SK-N-SH (cell line): ENCODE data around the gene STIM1. TPM values are rescaled to one million over a fixed set of nuclear protein-coding genes. Genes with fewer than 3 reads are reported as not detected.

ENCODE experiments used
- CTCF ChIA-PET: fragments of 300-600, 350-600 bp; formaldehyde crosslinking; extraction: SDS; loops from one replicate; lab custom pipeline; 2021; lab: Yijun Ruan, JAX
- POLR2A ChIA-PET: fragments of 350-600 bp; sonication (Branson Sonifier 250); formaldehyde crosslinking; extraction: SDS; loops from one replicate; lab custom pipeline; 2020; ENCODE audit warnings: antibody characterized with exemption, inconsistent platforms; lab: Yijun Ruan, JAX
- DNase-seq: peaks from one replicate; pipeline ENCODE4 v3.0.0; 2012
- H2AFZ ChIP-seq: fragments of 200-600 bp; sonication (generic); 2 replicates; pipeline ENCODE4 v1.8.1; 2016; ENCODE audit warnings: antibody characterized with exemption, mild to moderate bottlenecking, low read depth
- H3F3A ChIP-seq: fragments of 200-600 bp; sonication (generic); replicated peaks from 2 replicates; pipeline ENCODE3; 2016; ENCODE audit warnings: antibody characterized with exemption, mild to moderate bottlenecking; ENCODE audit not compliant: insufficient read depth
- H3K27ac ChIP-seq, 2 experiments: fragments of 200-500 bp in 1 of 2; fragments of 200-600 bp in 1 of 2; sonication (Bioruptor generic) in 1 of 2; sonication (generic), shearing (Covaris generic) in 1 of 2; 2 replicates each; pipeline versions ENCODE4 v1.5.1 to v1.6.1; 2014 to 2016; ENCODE audit warnings: low read depth in 2 of 2, inconsistent platforms in 1 of 2, low read length in 1 of 2, mild to moderate bottlenecking in 1 of 2, mixed read lengths in 1 of 2
- H3K27me3 ChIP-seq: fragments of 200-600 bp; sonication (generic), shearing (Covaris generic); 2 replicates; pipeline ENCODE4 v1.6.1; 2016; ENCODE audit warnings: mixed run types; ENCODE audit not compliant: insufficient read depth
- H3K36me3 ChIP-seq, 2 experiments: fragments of 200-500 bp in 1 of 2; fragments of 200-600 bp in 1 of 2; sonication (Bioruptor generic) in 1 of 2; sonication (generic) in 1 of 2; replicated peaks in 1 of 2; 2 replicates each; pipeline versions ENCODE3 to v1.5.1; 2014 to 2016; ENCODE audit warnings: low read length in 1 of 2, mild to moderate bottlenecking in 1 of 2; ENCODE audit not compliant: insufficient read depth in 2 of 2, control insufficient read depth in 1 of 2
- H3K4me1 ChIP-seq, 2 experiments: fragments of 200-500 bp in 1 of 2; fragments of 200-600 bp in 1 of 2; sonication (Bioruptor generic) in 1 of 2; sonication (generic), shearing (Covaris generic) in 1 of 2; 2 replicates each; pipeline versions ENCODE4 v1.5.1 to v1.6.1; 2014 to 2016; ENCODE audit warnings: low read depth in 1 of 2, low read length in 1 of 2, mixed run types in 1 of 2; ENCODE audit not compliant: insufficient read depth in 2 of 2, control insufficient read depth in 1 of 2
- H3K4me2 ChIP-seq: fragments of 200-600 bp; sonication (generic), shearing (Covaris generic); 2 replicates; pipeline ENCODE4 v1.6.1; 2017; ENCODE audit warnings: mixed run types
- H3K4me3 ChIP-seq, 2 experiments: fragments of 200-500 bp in 1 of 2; fragments of 200-600 bp in 1 of 2; sonication (Bioruptor generic) in 1 of 2; sonication (generic), shearing (Covaris generic) in 1 of 2; 2 replicates each; pipeline versions ENCODE4 v1.5.1 to v1.8.1; 2014 to 2016; ENCODE audit warnings: low read depth in 2 of 2, inconsistent platforms in 1 of 2, low read length in 1 of 2, mild to moderate bottlenecking in 1 of 2, mixed read lengths in 1 of 2, moderate library complexity in 1 of 2
- H3K79me2 ChIP-seq: fragments of 200-600 bp; sonication (generic); 2 replicates; pipeline ENCODE4 v1.8.1; 2017; ENCODE audit warnings: mild to moderate bottlenecking; ENCODE audit not compliant: insufficient read depth
- H3K9ac ChIP-seq: fragments of 200-600 bp; sonication (generic); 2 replicates; pipeline ENCODE4 v1.6.1; 2017; ENCODE audit warnings: mixed run types
- H3K9me2 ChIP-seq: fragments of 200-600 bp; sonication (generic); 2 replicates; pipeline ENCODE4 v1.6.1; 2017; ENCODE audit warnings: mixed run types
- H3K9me3 ChIP-seq: fragments of 200-600 bp; sonication (generic); 2 replicates; pipeline ENCODE4 v1.6.1; 2017; ENCODE audit warnings: mixed run types, mild to moderate bottlenecking, moderate library complexity
- H4K20me1 ChIP-seq: fragments of 200-600 bp; sonication (generic); 2 replicates; pipeline ENCODE4 v1.6.1; 2017; ENCODE audit warnings: mild to moderate bottlenecking, mixed run types; ENCODE audit not compliant: insufficient read depth
- ELF1 ChIP-seq: IDR thresholded peaks from 2 replicates; pipeline ENCODE4 v1.4.0; 2012
- EZH2phosphoT487 ChIP-seq: fragments of 200-600 bp; sonication (generic); IDR thresholded peaks from 2 replicates; pipeline ENCODE4 v1.6.1; 2017; ENCODE audit warnings: low read depth, mixed run types, mild to moderate bottlenecking, antibody characterized with exemption, moderate library complexity, borderline replicate concordance
- GABPA ChIP-seq: IDR thresholded peaks from 2 replicates; pipeline ENCODE4 v1.4.0; 2012; ENCODE audit warnings: low read depth, mild to moderate bottlenecking
- IRF3 ChIP-seq: fragments of 150-350 bp; IDR thresholded peaks from 2 replicates; pipeline ENCODE4 v1.6.1; 2016; ENCODE audit warnings: mild to moderate bottlenecking, low read depth, low read length
- JUND ChIP-seq: IDR thresholded peaks from 2 replicates; pipeline ENCODE4 v1.4.0; 2012
- MAX ChIP-seq: IDR thresholded peaks from 2 replicates; pipeline ENCODE4 v1.4.0; 2012; ENCODE audit warnings: low read depth
- POLR2AphosphoS5 ChIP-seq: IDR thresholded peaks from 2 replicates; pipeline ENCODE4 v1.6.1; 2012; ENCODE audit warnings: low read depth, low read length
- RCOR1 ChIP-seq: fragments of 150-350 bp; IDR thresholded peaks from 2 replicates; pipeline ENCODE4 v1.6.1; 2017; ENCODE audit warnings: antibody characterized with exemption, low read length
- RFX5 ChIP-seq: IDR thresholded peaks from 2 replicates; pipeline ENCODE4 v1.6.1; 2012; ENCODE audit warnings: mild to moderate bottlenecking, improper control_type of control experiment, low read length
- SMC3 ChIP-seq: IDR thresholded peaks from 2 replicates; pipeline ENCODE4 v1.6.1; 2012; ENCODE audit warnings: low read depth, low read length, improper control_type of control experiment
- TCF12 ChIP-seq: IDR thresholded peaks from 2 replicates; pipeline ENCODE4 v1.4.0; 2012
- USF1 ChIP-seq: IDR thresholded peaks from 2 replicates; pipeline ENCODE4 v1.4.0; 2012; ENCODE audit warnings: low read depth, borderline replicate concordance
- YY1 ChIP-seq: IDR thresholded peaks from 2 replicates; pipeline ENCODE4 v1.4.0; 2012; ENCODE audit warnings: low read depth, mild to moderate bottlenecking
- WGBS: methylation state at CpG from one replicate; pipeline ENCODE4 v1.1.6; 2017; ENCODE audit warnings: low lambda C conversion rate; 5-methylcytosine and 5-hydroxymethylcytosine counted together
- polyA plus RNA-seq, 3 experiments: library from polyadenylated mRNA; depleted of rRNA; stranded (reverse); fragments of >200 nt; gene quantifications; 2 replicates each; pipeline ENCODE4 v1.2.3, GENCODE V29; 2012

STIM1 gene
- polyA plus RNA-seq, 1 of the 3 experiments (the other 2 are of a cell fraction): 29.5 TPM

- no peaks in the 10 kb centered on the region for H3K9me2 ChIP-seq
- H3F3A ChIP-seq: peaks cover 3% of the 10 kb centered on the region
- ChIA-PET CTCF (no interaction called here), POLR2A (no interaction called here)
- H3K4me3 ChIP-seq: no peak overlapping the region
- DNase-seq: no peak
- TF ChIP-seq RCOR1 (no peak), EZH2phosphoT487 (no peak), IRF3 (no peak), POLR2AphosphoS5 (no peak)
- H3K9ac ChIP-seq: no peak overlapping the region
- H3K36me3 ChIP-seq: no peaks in the 10 kb centered on the region
- H3K79me2 ChIP-seq: peaks cover 4% of the 10 kb centered on the region; the same call in 1 of the 2 replicates
- no peak overlapping the region for H2AFZ ChIP-seq
- H4K20me1 ChIP-seq: no peaks in the 10 kb centered on the region
- H3K27me3 ChIP-seq: no peaks in the 10 kb centered on the region
- no peaks in the 10 kb centered on the region for H3K9me3 ChIP-seq
- no peak overlapping the region for H3K27ac ChIP-seq
- H3K4me1 ChIP-seq: peaks cover 0 to 7% of the 10 kb centered on the region in 2 experiments; a peak in 1 of 4 replicates
- H3K4me2 ChIP-seq: no peak overlapping the region
- 100% methylated on average over 1 of the region's 1 CpG for WGBS
Observed at GRCh38 chr11:3891751-3892150, 36.3 kb downstream of the STIM1 start.

- Histone ChIP-seq H3K9me2 (no peaks in the 10 kb centered on the region), H3K79me2 (peaks cover 4% of the 10 kb centered on the region; the same call in 1 of the 2 replicates), H3K4me3 (no peak overlapping the region), H3K4me1 (peaks cover 0 to 7% of the 10 kb centered on the region in 2 experiments; a peak in 1 of 4 replicates), H3K9ac (no peak overlapping the region), H3K9me3 (no peaks in the 10 kb centered on the region), H2AFZ (no peak overlapping the region), H3K4me2 (no peak overlapping the region), H4K20me1 (no peaks in the 10 kb centered on the region), H3K36me3 (no peaks in the 10 kb centered on the region), H3F3A (peaks cover 3% of the 10 kb centered on the region), H3K27ac (no peak overlapping the region), H3K27me3 (no peaks in the 10 kb centered on the region)
- TF ChIP-seq RCOR1 (no peak), JUND (no peak), USF1 (no peak), GABPA (no peak), SMC3 (no peak), YY1 (no peak), ELF1 (no peak), RFX5 (no peak), TCF12 (no peak), MAX (no peak)
- 96% methylated on average over 2 of the region's 2 CpGs for WGBS
- POLR2A ChIA-PET: no interaction called here
- no peak for DNase-seq
- CTCF ChIA-PET: no interaction called here
Observed at GRCh38 chr11:3892156-3892555, 36.7 kb downstream of the STIM1 start.
